Activated CD4-positive, alpha-beta T cell treated with anti-CD3 and anti-CD28 coated beads for 24 hours (primary cell): ENCODE measurements around the gene PRAME.
"Not testable (repeated sequence)": the region's sequence is repeated elsewhere in the genome, so short reads cannot be mapped to it uniquely, and the experiment has no call there.

Experiments used
- DNase-seq, 2 donors: peaks; one replicate each; pipeline ENCODE4 v3.0.0-alpha.2; 2020; ENCODE audit warnings: low read depth in 2 of 2

The PRAME gene

GRCh38 chr22:22552630-22553029 is 6.4 kb downstream of the PRAME start:
- DNase-seq = no peak

- DNase-seq = no peak
These were observed 8.2 kb downstream of the PRAME start for GRCh38 chr22:22550789-22551434.

GRCh38 chr22:22548910-22549309 is 10.2 kb downstream of the PRAME start:
- no peak for DNase-seq

- no peak for DNase-seq
These were observed 10.7 kb downstream of the PRAME start for GRCh38 chr22:22548317-22548716.

- DNase-seq = no peak
These were observed 11.3 kb downstream of the PRAME start for GRCh38 chr22:22547692-22548300.

- DNase-seq = no peak
These were observed 11.8 kb downstream of the PRAME start for GRCh38 chr22:22547226-22547625.

- no peak for DNase-seq
These were observed 12.6 kb downstream of the PRAME start for GRCh38 chr22:22546490-22546889.

- no peak for DNase-seq
These were observed 14.0 kb downstream of the PRAME start for GRCh38 chr22:22545084-22545483.

GRCh38 chr22:22538226-22538989 is 20.7 kb downstream of the PRAME start:
- DNase-seq = no peak

- DNase-seq = no peak
These were observed 22.1 kb downstream of the PRAME start for GRCh38 chr22:22536916-22537315.

GRCh38 chr22:22536515-22536914 is 22.6 kb downstream of the PRAME start:
- no peak for DNase-seq

- no peak for DNase-seq
These were observed 23.4 kb downstream of the PRAME start for GRCh38 chr22:22535662-22536061.

- no peak for DNase-seq
These were observed 24.3 kb downstream of the PRAME start for GRCh38 chr22:22534604-22535415.

- DNase-seq = no peak
These were observed 25.2 kb downstream of the PRAME start for GRCh38 chr22:22533863-22534262.

GRCh38 chr22:22533417-22533816 is 25.6 kb downstream of the PRAME start:
- DNase-seq = no peak

- not testable (repeated sequence) for DNase-seq
These were observed 26.5 kb downstream of the PRAME start for GRCh38 chr22:22532547-22533071.

GRCh38 chr22:22531770-22532546 is 27.1 kb downstream of the PRAME start:
- DNase-seq = no peak

- DNase-seq = no peak
These were observed 30.3 kb downstream of the PRAME start for GRCh38 chr22:22528780-22529179.

- DNase-seq = no peak
These were observed 31.8 kb downstream of the PRAME start for GRCh38 chr22:22527312-22527711.

GRCh38 chr22:22526125-22526912 is 32.7 kb downstream of the PRAME start:
- no peak for DNase-seq
